HCT116 (cell line): Measurements from ENCODE around the gene FGG.

Source experiments
- CEBPB ChIP-seq: IDR thresholded peaks from 2 replicates; pipeline ENCODE4 v1.6.1; 2012; ENCODE audit warnings: low read depth
- EZH2 ChIP-seq: fragments of 200-600 bp; sonication (generic); IDR thresholded peaks from 2 replicates; pipeline ENCODE4 v1.6.1; 2017; ENCODE audit warnings: antibody characterized with exemption, mixed run types
- POLR2A ChIP-seq: IDR thresholded peaks from 2 replicates; pipeline ENCODE4 v1.7.0; 2011; ENCODE audit warnings: borderline replicate concordance; ENCODE audit not compliant: insufficient read depth, insufficient read length; ENCODE audit errors: extremely low read depth

GRCh38 chr4:154560824-154561231 is 51.6 kb downstream of the FGG start:
- no peak for TF ChIP-seq CEBPB
- no peak for TF ChIP-seq EZH2
- no peak for TF ChIP-seq POLR2A
